Stimulated activated CD4-positive, alpha-beta T cell treated with anti-CD3 and anti-CD28 coated beads, Interleukin-12 subunit alpha, Interleukin-12 subunit beta, amount 100 ng/mL, for 24 hours (primary cell): ENCODE data around the gene HSDL1.

ENCODE experiments used
- DNase-seq, 2 experiments: peaks; one replicate each; pipeline ENCODE4 v3.0.0-alpha.2; 2020; ENCODE audit warnings: low read depth in 2 of 2

HSDL1 gene

GRCh38 chr16:84176192-84177053, 31.4 kb upstream of the HSDL1 start:
- DNase-seq, result no peak

GRCh38 chr16:84175350-84176081, 30.5 kb upstream of the HSDL1 start:
- peak; percentile 35 to 65 for DNase-seq

- DNase-seq, result no peak
Observed at GRCh38 chr16:84174396-84174795, 29.4 kb upstream of the HSDL1 start.

GRCh38 chr16:84169765-84170310, 24.9 kb upstream of the HSDL1 start:
- no peak for DNase-seq

GRCh38 chr16:84166796-84167695, 22.1 kb upstream of the HSDL1 start:
- peak in 1 of 2 experiments; percentile 22 for DNase-seq

- DNase-seq, result no peak
Observed at GRCh38 chr16:84165746-84166145, 20.8 kb upstream of the HSDL1 start.

- DNase-seq, result no peak
Observed at GRCh38 chr16:84161801-84162200, 16.8 kb upstream of the HSDL1 start.

- DNase-seq, result no peak
Observed at GRCh38 chr16:84161037-84161436, 16.1 kb upstream of the HSDL1 start.

GRCh38 chr16:84159800-84160199, 14.8 kb upstream of the HSDL1 start:
- DNase-seq, result no peak

- no peak for DNase-seq
Observed at GRCh38 chr16:84159007-84159406, 14.0 kb upstream of the HSDL1 start.

- no peak for DNase-seq
Observed at GRCh38 chr16:84156342-84156784, 11.4 kb upstream of the HSDL1 start.

- DNase-seq, result no peak
Observed at GRCh38 chr16:84155771-84156170, 10.8 kb upstream of the HSDL1 start.

- no peak for DNase-seq
Observed at GRCh38 chr16:84155226-84155625, 10.2 kb upstream of the HSDL1 start.

- DNase-seq, result no peak
Observed at GRCh38 chr16:84153660-84154214, 8.8 kb upstream of the HSDL1 start.

- DNase-seq, result no peak
Observed at GRCh38 chr16:84150926-84151325, 5.9 kb upstream of the HSDL1 start.

- peak; percentile 5 to 23 for DNase-seq
Observed at GRCh38 chr16:84144209-84144858, 643 bp downstream of the HSDL1 start.

- DNase-seq, result no peak
Observed at GRCh38 chr16:84143784-84144199, 1.2 kb downstream of the HSDL1 start.

GRCh38 chr16:84143081-84143480, 1.9 kb downstream of the HSDL1 start:
- DNase-seq, result no peak

- no peak for DNase-seq
Observed at GRCh38 chr16:84141143-84141670, 3.8 kb downstream of the HSDL1 start.

GRCh38 chr16:84139628-84140258, 5.2 kb downstream of the HSDL1 start:
- no peak for DNase-seq
